H1 (cell line): Measurements from ENCODE around the gene POLR3H. TPM values are rescaled to one million over a fixed set of nuclear protein-coding genes. Genes with fewer than 3 reads are reported as not detected.

Source experiments
- CTCF ChIA-PET: fragments of 300-600 bp; sonication (Branson Sonifier 250); formaldehyde crosslinking; loops from one replicate; lab custom pipeline; 2021; ENCODE audit not compliant: partially characterized antibody; lab: Charles Lee
- POLR2A ChIA-PET: fragments of 300-600 bp; sonication (Branson Sonifier 250); formaldehyde crosslinking; loops from one replicate; lab custom pipeline; 2021; ENCODE audit warnings: inconsistent platforms; ENCODE audit not compliant: partially characterized antibody; lab: Charles Lee
- DNase-seq, 2 experiments: peaks; one replicate each; pipeline versions ENCODE4 v3.0.0 to v3.0.0-alpha.2; 2010 to 2022; ENCODE audit warnings: low spot score in 2 of 2, low read depth in 1 of 2, mixed read lengths in 1 of 2
- FAIRE-seq: peaks from 2 replicates; lab custom pipeline; 2011; peaks lifted over from hg19 to GRCh38; lab: Jason Lieb, UNC
- H2AFZ ChIP-seq: 2 replicates; pipeline ENCODE4 v1.8.1; 2012; ENCODE audit warnings: low read length, inconsistent platforms
- H2AK5ac ChIP-seq: 2 replicates; pipeline ENCODE4 v1.6.1; 2013; ENCODE audit warnings: low read depth, low read length
- H2BK120ac ChIP-seq: replicated peaks from 2 replicates; pipeline ENCODE3; 2013; ENCODE audit warnings: low read depth, low read length, inconsistent platforms
- H2BK12ac ChIP-seq: 2 replicates; pipeline ENCODE4 v1.6.1; 2013; ENCODE audit warnings: low read depth, low read length
- H2BK15ac ChIP-seq: 2 replicates; pipeline ENCODE4 v1.6.1; 2013; ENCODE audit warnings: low read length
- H2BK20ac ChIP-seq: 2 replicates; pipeline ENCODE4 v1.6.1; 2013; ENCODE audit warnings: low read length
- H2BK5ac ChIP-seq: 2 replicates; pipeline ENCODE4 v1.6.1; 2013; ENCODE audit warnings: low read depth, low read length
- H3K14ac ChIP-seq: 2 replicates; pipeline ENCODE4 v1.6.1; 2013; ENCODE audit warnings: inconsistent platforms; ENCODE audit not compliant: insufficient read length
- H3K18ac ChIP-seq: 2 replicates; pipeline ENCODE4 v1.6.1; 2013; ENCODE audit warnings: low read length; ENCODE audit errors: extremely low read depth
- H3K23ac ChIP-seq: 2 replicates; pipeline ENCODE4 v1.6.1; 2013; ENCODE audit warnings: inconsistent platforms; ENCODE audit not compliant: insufficient read length
- H3K23me2 ChIP-seq: 2 replicates; pipeline ENCODE4 v1.6.1; 2013; ENCODE audit warnings: low read depth, low read length
- H3K27ac ChIP-seq: 2 replicates; pipeline ENCODE4 v1.6.1; 2011; ENCODE audit warnings: low read depth, low read length, inconsistent platforms
- H3K27me3 ChIP-seq, 4 experiments: replicated peaks in 1 of 4; 1 replicate in 1 of 4; 2 replicates in 3 of 4; pipeline versions ENCODE4 v1.6.1 to v1.8.1; 2011 to 2013; ENCODE audit warnings: low read length in 3 of 4, mild to moderate bottlenecking in 3 of 4, inconsistent platforms in 2 of 4, mixed read lengths in 2 of 4, moderate library complexity in 1 of 4; ENCODE audit not compliant: control insufficient read depth in 3 of 4, insufficient read depth in 3 of 4; ENCODE audit errors: extremely low read depth in 1 of 4
- H3K36me3 ChIP-seq, 4 experiments: 2 replicates each; pipeline versions ENCODE4 v1.6.1 to v1.8.1; 2011 to 2013; ENCODE audit warnings: mild to moderate bottlenecking in 4 of 4, low read length in 3 of 4, moderate library complexity in 2 of 4, control low read depth in 1 of 4, inconsistent platforms in 1 of 4; ENCODE audit not compliant: insufficient read depth in 4 of 4, control insufficient read depth in 2 of 4
- H3K4ac ChIP-seq: replicated peaks from 2 replicates; pipeline ENCODE3; 2013; ENCODE audit warnings: low read length, low read depth, mixed read lengths, inconsistent platforms; ENCODE audit not compliant: insufficient read length
- H3K4me1 ChIP-seq, 4 experiments: replicated peaks in 1 of 4; 1 replicate in 1 of 4; 2 replicates in 3 of 4; pipeline versions ENCODE4 v1.6.1 to v1.8.1; 2011 to 2013; ENCODE audit warnings: low read length in 3 of 4, inconsistent platforms in 2 of 4, mixed read lengths in 1 of 4; ENCODE audit not compliant: insufficient read depth in 4 of 4, control insufficient read depth in 3 of 4
- H3K4me2 ChIP-seq, 2 experiments: 2 replicates each; pipeline versions ENCODE4 v1.6.1 to v1.8.1; 2011 to 2013; ENCODE audit warnings: low read depth in 2 of 2, low read length in 2 of 2, control low read depth in 1 of 2, inconsistent platforms in 1 of 2, mild to moderate bottlenecking in 1 of 2; ENCODE audit not compliant: insufficient read depth in 1 of 2
- H3K4me3 ChIP-seq, 4 experiments: fragments of 200-600, 300-600 bp in 1 of 4; sonication (generic), shearing (Covaris generic), sonication (Bioruptor Twin) in 1 of 4; 2 replicates each; pipeline versions ENCODE4 v1.5.1 to v1.8.1; 2011 to 2016; ENCODE audit warnings: low read length in 4 of 4, low read depth in 3 of 4, control low read depth in 2 of 4, inconsistent platforms in 2 of 4, mild to moderate bottlenecking in 2 of 4, mixed read lengths in 1 of 4, moderate library complexity in 1 of 4; ENCODE audit not compliant: insufficient read depth in 2 of 4; ENCODE audit errors: extremely low read depth in 1 of 4
- H3K56ac ChIP-seq: replicated peaks from 2 replicates; pipeline ENCODE3; 2013; ENCODE audit warnings: low read depth, mild to moderate bottlenecking, mixed read lengths, low read length, inconsistent platforms; ENCODE audit not compliant: insufficient read length
- H3K79me1 ChIP-seq: 2 replicates; pipeline ENCODE4 v1.6.1; 2013; ENCODE audit warnings: low read depth, low read length, control low read depth
- H3K79me2 ChIP-seq, 2 experiments: 2 replicates each; pipeline versions ENCODE4 v1.6.1 to v1.8.1; 2012 to 2013; ENCODE audit warnings: low read length in 2 of 2, mild to moderate bottlenecking in 2 of 2, inconsistent platforms in 1 of 2; ENCODE audit not compliant: insufficient read depth in 2 of 2, control insufficient read depth in 1 of 2
- H3K9ac ChIP-seq, 4 experiments: replicated peaks in 1 of 4; 1 replicate in 1 of 4; 2 replicates in 3 of 4; pipeline versions ENCODE4 v1.6.1 to v1.8.1; 2011 to 2013; ENCODE audit warnings: low read depth in 3 of 4, low read length in 3 of 4, control low read depth in 2 of 4, mild to moderate bottlenecking in 2 of 4, moderate library complexity in 2 of 4, inconsistent platforms in 1 of 4; ENCODE audit errors: extremely low read depth in 1 of 4
- H3K9me3 ChIP-seq, 2 experiments: 2 replicates each; pipeline versions ENCODE4 v1.6.1 to v1.8.1; 2012 to 2013; ENCODE audit warnings: mild to moderate bottlenecking in 2 of 2, moderate library complexity in 2 of 2, control low read depth in 1 of 2, inconsistent platforms in 1 of 2, low read depth in 1 of 2, low read length in 1 of 2, mixed read lengths in 1 of 2; ENCODE audit not compliant: insufficient read depth in 2 of 2
- H4K20me1 ChIP-seq, 2 experiments: replicated peaks in 1 of 2; 2 replicates each; pipeline versions ENCODE3 to v1.8.1; 2011 to 2013; ENCODE audit warnings: inconsistent platforms in 2 of 2, low read length in 2 of 2, mild to moderate bottlenecking in 1 of 2; ENCODE audit not compliant: insufficient read depth in 2 of 2, control insufficient read depth in 1 of 2
- H4K5ac ChIP-seq: 2 replicates; pipeline ENCODE4 v1.6.1; 2013; ENCODE audit warnings: low read length, low read depth, mixed read lengths, inconsistent platforms; ENCODE audit not compliant: insufficient read length
- H4K8ac ChIP-seq: 2 replicates; pipeline ENCODE4 v1.8.0; 2013; ENCODE audit warnings: mild to moderate bottlenecking, moderate library complexity, low read length, inconsistent platforms; ENCODE audit not compliant: insufficient read depth; ENCODE audit errors: extremely low read depth
- H4K91ac ChIP-seq: replicated peaks from 2 replicates; pipeline ENCODE3; 2013; ENCODE audit warnings: low read length, mixed read lengths, inconsistent platforms; ENCODE audit not compliant: insufficient read length
- BRCA1 ChIP-seq: IDR thresholded peaks from 2 replicates; pipeline ENCODE4 v1.6.1; 2012; ENCODE audit warnings: low read depth, low read length, improper control_type of control experiment
- GABPA ChIP-seq: IDR thresholded peaks from 2 replicates; pipeline ENCODE4 v1.6.1; 2011; ENCODE audit warnings: mild to moderate bottlenecking, low read length, moderate library complexity, borderline replicate concordance; ENCODE audit not compliant: insufficient read depth
- JUND ChIP-seq: IDR thresholded peaks from 2 replicates; pipeline ENCODE4 v1.6.1; 2011; ENCODE audit warnings: mild to moderate bottlenecking, improper control_type of control experiment, low read length
- KDM5A ChIP-seq: fragments of 200-600 bp; IDR thresholded peaks from 2 replicates; pipeline ENCODE4 v1.7.1; 2012; ENCODE audit warnings: mild to moderate bottlenecking, low read length, inconsistent platforms, mixed read lengths
- RAD21 ChIP-seq, 2 experiments: IDR thresholded peaks in 1 of 2; conservative IDR thresholded peaks in 1 of 2; 2 replicates each; pipeline ENCODE4 v1.6.1; 2011; ENCODE audit warnings: low read depth in 2 of 2, low read length in 2 of 2, improper control_type of control experiment in 1 of 2, inconsistent platforms in 1 of 2, mild to moderate bottlenecking in 1 of 2, moderate library complexity in 1 of 2
- YY1 ChIP-seq: IDR thresholded peaks from 2 replicates; pipeline ENCODE4 v1.6.1; 2011; ENCODE audit warnings: low read depth, mild to moderate bottlenecking, low read length
- WGBS, 2 experiments: shearing (Covaris generic) in 1 of 2; methylation state at CpG; one replicate each; pipeline versions ENCODE4 v1.1.6 to v1.1.7; 2013 to 2015; ENCODE audit warnings: low lambda C conversion rate in 2 of 2, mixed read lengths in 2 of 2, inconsistent platforms in 1 of 2, low coverage in 1 of 2, missing lambda C conversion rate in 1 of 2; ENCODE audit not compliant: insufficient replicate concordance in 2 of 2, insufficient coverage in 1 of 2, insufficient read length in 1 of 2; ENCODE audit errors: extremely low coverage in 1 of 2, missing lambda C conversion rate in 1 of 2; 5-methylcytosine and 5-hydroxymethylcytosine counted together
- polyA plus RNA-seq, 7 experiments: library from polyadenylated mRNA; depleted of rRNA in 3 of 7; stranded (reverse) in 5 of 7; unstranded in 2 of 7; fragments of >200 nt in 5 of 7; fragments of 200-250 nt in 2 of 7; gene quantifications; 1 replicate in 5 of 7; 2 replicates in 1 of 7; 4 replicates in 1 of 7; pipeline versions ENCODE4 v1.2.1 to v1.2.3, GENCODE V29; 2011 to 2013; ENCODE audit warnings: missing spikeins in 2 of 7, mixed read lengths in 2 of 7
- total RNA-seq: library from RNA; stranded (reverse); fragmentation: NEBNext Ultra II Directional; extraction: Animal tissue kit (Norgen Biotek cat#: 25700); gene quantifications from 2 replicates; pipeline ENCODE4 v1.2.1, GENCODE V29; 2021
- TF ChIP-seq, protein P1 (sequence below), 3 experiments: IDR thresholded peaks; 1 replicate in 2 of 3; 2 replicates in 1 of 3; pipeline versions ENCODE4 v1.5.1 to v1.6.1; 2011; ENCODE audit warnings: low read length in 3 of 3, mild to moderate bottlenecking in 3 of 3, inconsistent platforms in 2 of 3, low read depth in 1 of 3, moderate library complexity in 1 of 3; ENCODE audit not compliant: insufficient read depth in 1 of 3; ENCODE audit errors: control extremely low read depth in 1 of 3

Gene POLR3H
- total and polyA plus RNA-seq, 2 of the 8 experiments (the other 6 are each of a cell fraction or from before 2014, with no cell fraction given): 29.7 to 39.2 TPM

DNA sequence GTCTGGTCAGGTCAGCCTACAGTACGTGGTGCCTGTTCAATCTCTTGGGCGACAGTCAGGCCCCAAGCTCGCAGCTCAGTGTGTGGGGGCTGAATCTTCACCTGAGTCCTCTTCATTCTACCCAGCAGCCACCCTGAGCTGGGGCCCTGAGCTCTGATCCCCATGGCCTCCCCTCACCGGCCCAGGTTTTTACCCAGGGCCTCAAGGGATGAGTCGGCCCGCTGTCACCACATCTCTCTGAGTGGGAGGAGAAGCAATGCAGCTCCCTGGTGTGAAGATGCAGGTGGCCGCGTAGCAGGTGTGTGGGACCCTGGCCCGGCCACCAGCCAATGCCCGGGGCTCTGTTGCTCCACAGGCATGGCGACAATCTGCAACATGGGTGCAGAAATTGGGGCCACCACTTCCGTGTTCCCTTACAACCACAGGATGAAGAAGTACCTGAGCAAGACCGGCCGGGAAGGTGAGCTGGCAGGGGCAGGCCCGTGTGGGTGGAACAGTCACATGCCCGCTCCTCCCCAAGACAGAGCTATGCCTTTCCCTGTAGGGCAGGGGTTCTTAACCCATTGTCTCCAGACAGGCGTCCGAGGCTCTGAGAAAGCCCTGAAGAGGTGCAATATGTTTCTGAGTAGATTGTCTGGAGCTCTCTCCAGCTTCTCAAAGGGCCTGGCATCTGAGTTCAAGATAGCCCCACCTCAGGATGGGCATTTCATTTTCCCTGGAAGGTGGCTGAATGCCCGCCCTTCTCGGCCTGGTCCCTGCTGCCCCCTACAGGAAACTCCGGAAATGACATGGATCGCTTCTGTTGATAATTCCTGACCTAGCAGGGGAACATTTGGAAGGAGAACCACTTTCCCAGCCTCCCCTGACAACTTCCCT lies 26.9 kb downstream of the POLR3H start:
- Histone ChIP-seq H3K36me3 (peaks cover 0 to 14% (median 6%) of the 10 kb centered on the region in 4 experiments; a peak in 5 of 8 replicates), H2BK15ac (no peak overlapping the region), H3K4me3 (no peak overlapping the region), H3K18ac (no peak overlapping the region), H3K27me3 (no peaks in the 10 kb centered on the region), H4K8ac (peak overlapping the region; percentile 77; the same call in 1 of the 2 replicates), H3K4ac (no peak overlapping the region), H3K9ac (no peak overlapping the region), H3K79me2 (no peaks in the 10 kb centered on the region), H3K4me2 (no peak overlapping the region), H4K20me1 (peaks cover 2 to 3% of the 10 kb centered on the region in 2 experiments), H2BK120ac (no peak overlapping the region), H3K79me1 (peaks cover 1% of the 10 kb centered on the region; the same call in 1 of the 2 replicates), H3K23me2 (no peaks in the 10 kb centered on the region), H3K27ac (no peak overlapping the region), H3K14ac (no peak overlapping the region), H2BK12ac (no peak overlapping the region), H3K4me1 (peaks cover 4 to 12% (median 9%) of the 10 kb centered on the region in 4 experiments), H2BK5ac (no peak overlapping the region; the same call in 1 of the 2 replicates), H3K23ac (no peak overlapping the region), H4K5ac (no peak overlapping the region), H2BK20ac (no peak overlapping the region), H3K9me3 (no peaks in the 10 kb centered on the region), H2AK5ac (no peak overlapping the region), H3K56ac (no peak overlapping the region), H4K91ac (no peak overlapping the region), H2AFZ (no peak overlapping the region)
- DNase-seq (peak in 1 of 2 experiments; percentile 98), FAIRE-seq (peak; percentile 74)
- ChIA-PET POLR2A (interaction anchor here (0.7 to 3.3 kb wide), 14 partner anchors 10 to 115 kb away, joined by 3 to 34 read pairs (median 4); partner anchors contain the start of genes ACO2, PHF5A, PMM1 and POLR3H), CTCF (interaction anchor here (0.8 to 13.5 kb wide), 47 partner anchors 8 to 232 kb away, joined by 3 to 269 read pairs (median 6); partner anchors contain the start of genes ACO2, PHF5A, PMM1 and RANGAP1)
- 76% methylated on average over 20 of the region's 22 CpGs; no CpG with 5 or more reads in 1 of the 2 experiments for WGBS, 2 experiments
- peak; percentile 69; the same call in 1 of the 2 replicates for TF ChIP-seq GABPA
- TF ChIP-seq, protein P1, sequence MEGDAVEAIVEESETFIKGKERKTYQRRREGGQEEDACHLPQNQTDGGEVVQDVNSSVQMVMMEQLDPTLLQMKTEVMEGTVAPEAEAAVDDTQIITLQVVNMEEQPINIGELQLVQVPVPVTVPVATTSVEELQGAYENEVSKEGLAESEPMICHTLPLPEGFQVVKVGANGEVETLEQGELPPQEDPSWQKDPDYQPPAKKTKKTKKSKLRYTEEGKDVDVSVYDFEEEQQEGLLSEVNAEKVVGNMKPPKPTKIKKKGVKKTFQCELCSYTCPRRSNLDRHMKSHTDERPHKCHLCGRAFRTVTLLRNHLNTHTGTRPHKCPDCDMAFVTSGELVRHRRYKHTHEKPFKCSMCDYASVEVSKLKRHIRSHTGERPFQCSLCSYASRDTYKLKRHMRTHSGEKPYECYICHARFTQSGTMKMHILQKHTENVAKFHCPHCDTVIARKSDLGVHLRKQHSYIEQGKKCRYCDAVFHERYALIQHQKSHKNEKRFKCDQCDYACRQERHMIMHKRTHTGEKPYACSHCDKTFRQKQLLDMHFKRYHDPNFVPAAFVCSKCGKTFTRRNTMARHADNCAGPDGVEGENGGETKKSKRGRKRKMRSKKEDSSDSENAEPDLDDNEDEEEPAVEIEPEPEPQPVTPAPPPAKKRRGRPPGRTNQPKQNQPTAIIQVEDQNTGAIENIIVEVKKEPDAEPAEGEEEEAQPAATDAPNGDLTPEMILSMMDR (IDR thresholded peaks at IDR 0.05; ENCODE audit: control extremely low read depth in 1 of 3, insufficient read depth in 1 of 3, low read depth in 1 of 3, low read length in 3 of 3): peak; percentile 86 to 91 (median 91)
- peak; percentile 47; the same call in 1 of the 2 replicates for TF ChIP-seq KDM5A
- TF ChIP-seq YY1: peak; percentile 36; the same call in 1 of the 2 replicates
- no peak for TF ChIP-seq JUND
- no peak for TF ChIP-seq BRCA1
- TF ChIP-seq RAD21 (IDR thresholded peaks at IDR 0.05 in 1 of 2, conservative IDR thresholded peaks at IDR 0.05 in 1 of 2; ENCODE audit: low read depth in 2 of 2, low read length in 2 of 2): peak; percentile 96 to 97
